DND-41 (cell line): ENCODE results near the gene PPP1R1C.

Experiments used
- CTCF ChIP-seq: IDR thresholded peaks from 2 replicates; pipeline ENCODE4 v1.5.1; 2012; ENCODE audit warnings: borderline replicate concordance, low read length, moderate library complexity, mild to moderate bottlenecking; ENCODE audit not compliant: poor library complexity, severe bottlenecking; ENCODE audit errors: extremely low read depth
- EZH2 ChIP-seq: IDR thresholded peaks from 3 replicates; pipeline ENCODE4 v1.6.1; 2012; ENCODE audit warnings: borderline replicate concordance, low read depth, mild to moderate bottlenecking, moderate library complexity, low read length, inconsistent platforms; ENCODE audit not compliant: severe bottlenecking

- TF ChIP-seq CTCF (no peak), EZH2 (no peak)
Observed at GRCh38 chr2:182142062-182142461, 156.4 kb downstream of the PPP1R1C start.
